Parathyroid adenoma (tissue), 2 donors: ENCODE measurements around the gene SLC8A1.

ENCODE experiments used
- H2AFZ ChIP-seq: fragments of 300-600 bp; sonication (generic); one replicate; pipeline ENCODE4 v1.7.0; 2017; ENCODE audit warnings: antibody characterized with exemption, mild to moderate bottlenecking
- H3K27ac ChIP-seq: fragments of 300-600 bp; sonication (generic); one replicate; pipeline ENCODE4 v1.7.0; 2017
- H3K27me3 ChIP-seq: fragments of 300-600 bp; sonication (generic); one replicate; pipeline ENCODE4 v1.7.0; 2017; ENCODE audit warnings: low read length; ENCODE audit not compliant: control insufficient read depth, insufficient read depth
- H3K36me3 ChIP-seq: fragments of 300-600 bp; sonication (generic); one replicate; pipeline ENCODE4 v1.7.0; 2017; ENCODE audit warnings: low read length; ENCODE audit not compliant: control insufficient read depth, insufficient read depth
- H3K4me1 ChIP-seq: fragments of 300-600 bp; sonication (generic); one replicate; pipeline ENCODE4 v1.7.0; 2017; ENCODE audit warnings: control low read depth
- H3K4me2 ChIP-seq: fragments of 300-600 bp; sonication (generic); one replicate; pipeline ENCODE4 v1.7.0; 2017; ENCODE audit warnings: low read length
- H3K4me3 ChIP-seq: fragments of 300-600 bp; sonication (generic); one replicate; pipeline ENCODE4 v1.7.0; 2017; ENCODE audit warnings: low read depth, low read length
- H3K79me2 ChIP-seq: fragments of 300-600 bp; sonication (generic); one replicate; pipeline ENCODE4 v1.7.0; 2017; ENCODE audit warnings: control low read depth
- H3K9ac ChIP-seq: fragments of 300-600 bp; sonication (generic); one replicate; pipeline ENCODE4 v1.7.0; 2017; ENCODE audit warnings: mild to moderate bottlenecking
- H3K9me3 ChIP-seq: fragments of 300-600 bp; sonication (generic); one replicate; pipeline ENCODE4 v1.7.0; 2017; ENCODE audit warnings: low read length; ENCODE audit not compliant: control insufficient read depth
- TF ChIP-seq, protein P1 (sequence below): fragments of 300-600 bp; sonication (generic); IDR thresholded peaks from one replicate; pipeline ENCODE4 v1.7.0; 2017; ENCODE audit warnings: antibody characterized with exemption, mild to moderate bottlenecking
- donor health status: primary hyperparathyroidism.

SLC8A1 gene

DNA sequence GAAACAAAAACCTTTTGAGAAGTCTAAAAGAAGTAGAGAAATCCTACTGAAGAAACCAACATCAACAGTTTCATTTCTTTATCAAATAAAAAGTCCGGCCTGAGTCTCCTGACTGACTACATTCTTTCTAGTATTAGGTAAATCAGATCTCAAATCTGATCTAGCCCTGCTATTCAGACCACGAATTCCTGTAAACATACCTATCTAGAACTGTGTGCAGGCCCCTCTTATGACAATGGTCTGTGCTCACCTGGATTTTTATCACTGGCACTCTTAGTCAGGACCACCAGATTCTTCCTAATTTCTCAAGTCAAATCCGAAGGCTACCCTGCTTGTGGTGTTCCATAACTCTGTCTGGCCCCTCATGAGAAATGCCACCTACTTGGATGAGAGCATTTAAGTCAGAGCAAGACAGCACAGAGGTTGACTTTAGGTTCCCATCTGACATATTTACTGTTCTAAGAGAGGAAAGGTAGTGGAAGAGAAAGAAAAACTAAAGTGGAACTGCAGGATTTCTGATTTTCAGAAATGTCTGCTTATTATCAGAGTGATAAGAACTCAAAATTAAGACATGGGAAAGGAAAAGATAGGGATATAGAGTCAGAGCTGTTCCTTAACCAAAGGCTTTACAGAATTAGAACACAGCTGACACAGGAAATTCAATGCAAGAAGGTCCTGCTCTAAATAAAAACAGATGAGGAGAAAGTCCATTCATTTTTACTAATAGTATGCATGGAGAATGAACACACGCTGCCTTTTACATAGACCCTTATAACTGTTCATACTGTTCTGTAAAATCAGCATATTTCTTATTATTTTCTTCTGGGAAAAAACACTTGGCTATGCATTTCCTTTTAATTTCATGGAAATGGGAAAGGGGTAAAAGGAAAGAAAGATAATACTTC, 56.5 kb downstream of the SLC8A1 start:
- TF ChIP-seq, protein P1, sequence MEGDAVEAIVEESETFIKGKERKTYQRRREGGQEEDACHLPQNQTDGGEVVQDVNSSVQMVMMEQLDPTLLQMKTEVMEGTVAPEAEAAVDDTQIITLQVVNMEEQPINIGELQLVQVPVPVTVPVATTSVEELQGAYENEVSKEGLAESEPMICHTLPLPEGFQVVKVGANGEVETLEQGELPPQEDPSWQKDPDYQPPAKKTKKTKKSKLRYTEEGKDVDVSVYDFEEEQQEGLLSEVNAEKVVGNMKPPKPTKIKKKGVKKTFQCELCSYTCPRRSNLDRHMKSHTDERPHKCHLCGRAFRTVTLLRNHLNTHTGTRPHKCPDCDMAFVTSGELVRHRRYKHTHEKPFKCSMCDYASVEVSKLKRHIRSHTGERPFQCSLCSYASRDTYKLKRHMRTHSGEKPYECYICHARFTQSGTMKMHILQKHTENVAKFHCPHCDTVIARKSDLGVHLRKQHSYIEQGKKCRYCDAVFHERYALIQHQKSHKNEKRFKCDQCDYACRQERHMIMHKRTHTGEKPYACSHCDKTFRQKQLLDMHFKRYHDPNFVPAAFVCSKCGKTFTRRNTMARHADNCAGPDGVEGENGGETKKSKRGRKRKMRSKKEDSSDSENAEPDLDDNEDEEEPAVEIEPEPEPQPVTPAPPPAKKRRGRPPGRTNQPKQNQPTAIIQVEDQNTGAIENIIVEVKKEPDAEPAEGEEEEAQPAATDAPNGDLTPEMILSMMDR = no peak
- Histone ChIP-seq H3K79me2 (no peaks in the 10 kb centered on the region), H3K36me3 (no peaks in the 10 kb centered on the region), H3K9me3 (no peaks in the 10 kb centered on the region), H3K4me2 (peak overlapping the region; percentile 53), H3K27me3 (no peaks in the 10 kb centered on the region), H2AFZ (peak overlapping the region; percentile 13), H3K27ac (no peak overlapping the region), H3K9ac (no peak overlapping the region), H3K4me1 (no peaks in the 10 kb centered on the region), H3K4me3 (no peak overlapping the region)

DNA sequence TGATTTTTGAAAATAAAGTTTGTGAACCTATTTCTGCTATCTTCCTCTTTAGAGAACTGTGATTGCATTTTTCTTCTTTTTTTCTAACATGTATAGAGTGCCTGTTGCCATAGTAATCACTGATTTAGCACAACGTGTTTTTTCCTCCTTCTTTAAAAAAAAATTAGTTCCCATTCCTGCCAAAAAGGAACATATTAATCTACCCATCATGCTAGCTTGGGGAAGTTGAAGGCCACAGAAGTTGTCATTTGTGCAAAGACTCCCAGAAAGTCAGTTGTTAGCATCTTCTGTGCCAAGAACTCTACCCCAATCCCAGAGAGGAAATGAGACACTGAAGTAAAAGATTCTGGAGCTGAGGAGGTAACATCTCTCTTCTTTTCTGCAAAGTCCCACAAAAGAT, 57.3 kb downstream of the SLC8A1 start:
- H3K36me3 ChIP-seq = no peaks in the 10 kb centered on the region
- H3K27me3 ChIP-seq = no peaks in the 10 kb centered on the region
- TF ChIP-seq, protein P1 = no peak
- no peaks in the 10 kb centered on the region for H3K9me3 ChIP-seq
- no peaks in the 10 kb centered on the region for H3K79me2 ChIP-seq
- no peak overlapping the region for H3K4me3 ChIP-seq
- no peaks in the 10 kb centered on the region for H3K4me1 ChIP-seq
- H3K4me2 ChIP-seq = peak overlapping the region; percentile 53
- H2AFZ ChIP-seq = no peak overlapping the region
- H3K9ac ChIP-seq = no peak overlapping the region
- no peak overlapping the region for H3K27ac ChIP-seq

DNA sequence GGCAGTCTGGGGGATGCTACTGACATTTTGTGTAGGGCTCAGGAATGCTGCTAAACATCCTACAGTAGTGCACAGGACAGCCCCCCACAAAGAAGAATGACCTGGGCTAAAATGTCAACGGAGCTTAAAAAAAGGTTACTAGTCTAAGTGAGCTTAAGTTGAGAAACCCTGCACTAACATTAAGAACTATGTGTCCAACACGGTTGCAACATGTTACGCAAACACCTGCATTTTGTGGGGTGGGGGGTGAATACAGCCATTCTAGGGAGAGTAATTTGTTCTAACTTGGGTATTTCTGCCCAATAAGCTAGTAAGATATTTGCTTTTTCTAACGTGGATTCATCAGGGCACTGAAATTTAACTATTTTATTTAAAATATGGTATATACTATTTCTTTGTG, 57.9 kb downstream of the SLC8A1 start:
- Histone ChIP-seq H3K36me3 (no peaks in the 10 kb centered on the region), H3K9ac (no peak overlapping the region), H3K4me3 (no peak overlapping the region), H3K9me3 (no peaks in the 10 kb centered on the region), H3K4me2 (no peak overlapping the region), H3K79me2 (no peaks in the 10 kb centered on the region), H3K27me3 (no peaks in the 10 kb centered on the region), H3K4me1 (no peaks in the 10 kb centered on the region), H2AFZ (no peak overlapping the region), H3K27ac (no peak overlapping the region)
- TF ChIP-seq, protein P1 = no peak

DNA sequence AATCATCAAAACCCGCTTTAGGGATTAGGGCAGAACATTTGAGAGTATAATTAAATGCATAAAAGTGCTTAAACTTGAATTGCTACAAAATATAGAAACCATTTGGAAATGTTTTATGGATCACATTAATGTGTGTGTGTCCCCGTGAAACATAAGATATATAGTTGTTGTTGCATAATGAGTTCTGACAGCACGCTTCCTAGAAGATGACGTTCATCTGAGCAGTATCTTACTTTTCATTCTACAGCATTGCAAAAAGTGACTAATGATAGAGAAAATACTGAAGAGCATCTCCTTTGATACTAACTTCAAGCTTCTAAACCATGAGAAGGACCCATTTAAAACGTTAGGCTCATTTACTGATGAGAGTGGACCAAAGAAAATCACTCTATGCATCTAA, 63.7 kb downstream of the SLC8A1 start:
- H3K4me3 ChIP-seq = no peak overlapping the region
- H3K27me3 ChIP-seq = no peaks in the 10 kb centered on the region
- no peak overlapping the region for H3K4me2 ChIP-seq
- H3K9me3 ChIP-seq = no peaks in the 10 kb centered on the region
- H2AFZ ChIP-seq = no peak overlapping the region
- no peak overlapping the region for H3K27ac ChIP-seq
- TF ChIP-seq, protein P1 = no peak
- H3K9ac ChIP-seq = no peak overlapping the region
- no peaks in the 10 kb centered on the region for H3K79me2 ChIP-seq
- no peaks in the 10 kb centered on the region for H3K36me3 ChIP-seq
- no peaks in the 10 kb centered on the region for H3K4me1 ChIP-seq

DNA sequence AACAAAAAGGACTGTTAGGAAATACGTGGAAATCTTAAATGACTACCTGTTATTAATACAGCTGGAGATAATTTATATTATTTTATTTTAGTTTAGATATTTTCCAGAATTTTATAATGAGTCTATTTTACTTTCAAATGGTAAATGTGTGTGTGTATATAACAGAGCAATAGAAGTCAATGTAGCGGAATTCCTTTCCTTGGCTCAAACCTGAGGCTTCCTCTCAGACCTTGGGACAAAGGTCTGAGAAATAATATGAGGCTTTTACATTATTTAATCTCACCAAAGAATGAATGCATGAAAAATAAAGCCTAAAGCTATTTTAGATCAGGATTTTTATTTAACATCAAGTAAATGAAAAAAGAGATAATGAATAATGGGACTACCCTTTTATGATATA, 65.7 kb downstream of the SLC8A1 start:
- Histone ChIP-seq H3K36me3 (no peaks in the 10 kb centered on the region), H3K4me2 (no peak overlapping the region), H3K9me3 (no peaks in the 10 kb centered on the region), H3K4me3 (no peak overlapping the region), H2AFZ (no peak overlapping the region), H3K79me2 (no peaks in the 10 kb centered on the region), H3K4me1 (no peaks in the 10 kb centered on the region), H3K27ac (no peak overlapping the region), H3K27me3 (no peaks in the 10 kb centered on the region), H3K9ac (no peak overlapping the region)
- TF ChIP-seq, protein P1 = no peak
